NOMO-1 (cell line): ENCODE data around the gene CSNK1A1.

ENCODE experiments used
- DNase-seq, 2 experiments: peaks; one replicate each; lab custom pipeline; 2025; ENCODE audit not compliant: unreplicated experiment in 2 of 2; lab: John Stamatoyannopoulos, UW

The CSNK1A1 gene

GRCh38 chr5:149495673-149496072, 55.6 kb downstream of the CSNK1A1 start:
- no peak for DNase-seq

DNA sequence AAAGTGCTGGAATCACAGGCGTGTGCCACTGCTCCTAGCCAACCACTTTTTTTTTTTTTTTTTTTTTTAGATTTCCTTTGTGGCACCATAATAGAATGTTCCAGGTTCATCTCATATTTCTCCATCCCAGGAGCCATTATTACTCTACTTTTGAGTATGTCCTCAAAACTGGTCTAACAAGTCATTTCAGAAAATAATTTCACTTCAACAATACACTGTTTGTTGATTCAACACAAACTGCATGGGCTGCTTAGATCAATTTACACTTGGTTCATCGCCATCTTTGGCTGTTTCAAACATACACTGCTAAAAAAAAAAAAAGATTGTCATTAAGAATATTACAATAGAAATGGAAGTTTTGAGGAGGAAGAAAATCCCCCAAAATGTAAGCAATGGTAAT, 57.9 kb downstream of the CSNK1A1 start:
- no peak for DNase-seq

DNA sequence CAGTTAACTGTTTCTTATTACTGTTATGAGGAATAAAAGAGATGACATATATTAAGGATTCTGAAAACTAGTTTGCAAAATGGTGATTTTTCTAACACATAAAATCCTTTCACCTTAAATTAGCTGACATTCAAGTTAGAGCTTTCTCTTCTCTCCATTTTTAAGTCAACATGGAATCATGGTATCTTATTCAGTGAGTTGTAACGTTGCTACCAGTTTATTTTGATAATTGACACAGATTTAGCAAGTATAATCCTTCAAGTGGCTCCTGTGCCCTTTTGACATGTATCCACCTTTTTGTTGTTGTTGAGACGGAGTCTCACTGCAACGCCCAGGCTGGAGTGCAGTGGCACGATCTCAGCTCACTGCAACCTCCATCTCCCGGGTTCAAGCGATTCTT, 58.5 kb downstream of the CSNK1A1 start:
- DNase-seq: no peak

DNA sequence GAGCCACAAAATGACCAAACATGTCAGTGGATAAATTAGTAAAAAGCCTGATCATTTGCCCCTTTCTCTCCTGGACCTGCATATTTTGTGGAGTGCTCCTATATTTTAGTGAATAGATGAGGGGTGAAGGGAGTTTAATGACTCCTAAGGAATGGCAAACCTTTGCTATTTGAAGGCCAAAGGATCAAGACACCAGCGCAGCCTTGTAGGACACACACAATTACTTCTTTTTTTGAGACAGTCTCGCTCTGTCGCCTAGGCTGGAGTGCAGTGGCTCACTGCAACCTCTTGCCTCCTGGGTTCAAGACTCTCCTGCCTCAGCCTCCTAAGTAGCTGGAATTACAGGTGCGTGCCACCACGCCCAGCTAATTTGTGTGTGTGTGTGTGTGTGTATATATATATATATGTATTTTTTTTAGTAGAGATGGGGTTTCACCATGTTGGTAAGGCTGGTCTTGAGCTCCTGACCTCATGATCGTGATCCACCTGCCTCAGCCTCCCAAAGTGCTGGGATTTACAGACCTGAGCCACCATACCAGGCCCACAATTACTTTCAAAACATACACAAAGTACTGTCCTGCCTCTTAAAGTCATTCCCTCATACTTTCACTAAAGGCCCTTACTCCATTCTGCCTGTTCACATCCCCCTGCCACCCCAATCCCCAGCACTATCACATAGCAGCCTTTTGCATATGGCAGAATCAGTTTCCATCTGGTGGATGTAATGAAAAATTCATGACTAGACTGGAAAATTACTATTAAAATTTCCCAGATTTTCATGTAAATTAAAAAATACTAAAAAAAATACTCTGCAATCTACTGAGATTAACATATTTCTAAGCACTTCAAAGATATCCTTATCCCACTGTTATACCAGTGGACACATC, 60.4 kb downstream of the CSNK1A1 start:
- DNase-seq: no peak

- DNase-seq: peak in 1 of 2 experiments; percentile 61
These were observed 61.6 kb downstream of the CSNK1A1 start for GRCh38 chr5:149489605-149490037.

DNA sequence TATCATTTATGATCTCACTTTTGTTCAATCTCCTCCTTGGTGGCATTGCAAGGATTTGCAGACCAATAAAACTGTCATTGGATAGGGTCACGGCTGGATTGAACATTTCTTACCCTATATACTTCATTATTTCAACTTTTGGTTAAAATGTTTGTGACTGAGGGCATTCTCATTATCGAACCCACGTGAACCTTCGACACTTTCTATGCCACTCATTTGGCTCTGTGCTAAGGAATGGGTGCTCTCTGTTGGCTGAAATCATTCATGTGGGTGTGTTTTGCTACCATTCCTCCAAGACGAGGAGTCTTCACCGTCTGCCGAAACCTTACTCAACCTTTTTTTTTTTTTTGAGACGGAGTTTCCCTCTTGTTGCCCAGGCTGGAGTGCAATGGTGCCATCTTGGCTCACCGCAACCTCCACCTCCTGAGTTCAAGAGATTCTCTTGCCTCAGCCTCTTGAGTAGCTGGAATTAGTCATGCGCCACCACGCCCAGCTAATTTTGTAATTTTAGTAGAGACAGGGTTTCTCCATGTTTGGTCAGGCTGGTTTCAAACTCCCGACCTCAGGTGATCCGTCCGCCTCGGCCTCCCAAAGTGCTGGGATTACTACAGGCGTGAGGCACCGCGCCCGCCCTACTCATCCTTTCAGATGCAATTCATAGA, 62.5 kb downstream of the CSNK1A1 start:
- DNase-seq: peak in 1 of 2 experiments; percentile 24

- DNase-seq: no peak
These were observed 63.6 kb downstream of the CSNK1A1 start for GRCh38 chr5:149487672-149488071.

- no peak for DNase-seq
These were observed 64.3 kb downstream of the CSNK1A1 start for GRCh38 chr5:149486726-149487635.

GRCh38 chr5:149485655-149486615, 65.3 kb downstream of the CSNK1A1 start:
- no peak for DNase-seq

GRCh38 chr5:149481485-149481884, 69.8 kb downstream of the CSNK1A1 start:
- no peak for DNase-seq

- DNase-seq: no peak
These were observed 72.5 kb downstream of the CSNK1A1 start for GRCh38 chr5:149478761-149479160.

GRCh38 chr5:149475777-149476176, 75.5 kb downstream of the CSNK1A1 start:
- no peak for DNase-seq

DNA sequence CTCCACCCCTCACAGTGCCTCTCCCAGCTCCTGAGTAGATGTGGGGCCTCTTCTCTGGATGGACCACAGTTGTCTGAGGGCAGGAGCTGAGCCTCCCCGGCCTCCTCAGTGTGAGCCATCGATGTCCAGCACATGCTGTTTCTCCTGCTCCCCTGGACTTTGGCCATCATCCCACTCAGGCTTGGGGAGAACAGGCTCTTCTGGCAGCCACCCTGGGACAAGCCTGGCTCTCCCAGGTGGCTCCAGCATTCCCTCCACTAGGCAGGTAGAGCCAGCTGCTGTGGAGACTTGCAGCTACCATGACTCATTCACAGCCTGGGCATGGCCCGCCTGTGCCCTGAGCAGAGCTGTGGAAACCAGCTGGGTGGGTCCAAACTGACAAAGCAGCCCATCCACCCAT, 77.0 kb downstream of the CSNK1A1 start:
- no peak for DNase-seq

GRCh38 chr5:149473441-149473840, 77.8 kb downstream of the CSNK1A1 start:
- DNase-seq: no peak

GRCh38 chr5:149472399-149472798, 78.8 kb downstream of the CSNK1A1 start:
- no peak for DNase-seq

GRCh38 chr5:149471406-149472183, 79.6 kb downstream of the CSNK1A1 start:
- no peak for DNase-seq

DNA sequence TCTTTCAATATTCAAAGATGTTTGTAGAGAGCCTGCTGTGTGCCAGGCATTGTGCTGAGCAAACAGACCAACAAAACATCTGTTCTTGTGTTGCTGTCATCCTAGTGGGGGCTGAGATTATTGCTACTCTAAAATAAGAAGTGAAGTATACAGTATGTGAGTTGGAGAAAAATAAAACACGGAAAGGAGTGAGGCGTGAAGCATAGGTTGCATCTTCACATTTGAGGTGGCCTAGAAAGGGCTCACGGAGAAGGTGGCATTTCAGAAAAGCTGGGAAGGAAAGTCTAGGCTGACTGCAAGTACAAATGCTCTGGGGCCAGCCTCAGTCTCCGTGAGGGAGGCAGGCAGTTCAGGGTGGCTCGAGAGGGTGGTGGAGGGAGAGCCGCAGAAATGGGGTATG, 80.3 kb downstream of the CSNK1A1 start:
- DNase-seq: no peak

- DNase-seq: no peak
These were observed 84.7 kb downstream of the CSNK1A1 start for GRCh38 chr5:149466457-149466972.
